Endodermal cell (in vitro differentiated cells): ENCODE measurements around the gene CTSO. TPM values are rescaled to one million over a fixed set of nuclear protein-coding genes. Genes with fewer than 3 reads are reported as not detected.

ENCODE experiments used
- DNase-seq: peaks from one replicate; pipeline ENCODE4 v3.0.0-alpha.2; 2017
- H3K27ac ChIP-seq: 2 replicates; pipeline ENCODE4 v1.5.1; 2013; ENCODE audit warnings: mild to moderate bottlenecking, low read depth, low read length, moderate library complexity
- H3K27me3 ChIP-seq: 2 replicates; pipeline ENCODE4 v1.6.1; 2013; ENCODE audit warnings: mild to moderate bottlenecking, low read length, moderate library complexity; ENCODE audit not compliant: insufficient read depth, control insufficient read depth, poor library complexity, severe bottlenecking
- H3K36me3 ChIP-seq: 2 replicates; pipeline ENCODE4 v1.7.0; 2013; ENCODE audit warnings: mild to moderate bottlenecking, low read length, moderate library complexity; ENCODE audit not compliant: control insufficient read depth, insufficient read depth
- H3K4me1 ChIP-seq: one replicate; pipeline ENCODE4 v1.7.0; 2013; ENCODE audit warnings: low read length; ENCODE audit not compliant: control insufficient read depth, insufficient read depth
- H3K4me3 ChIP-seq: 2 replicates; pipeline ENCODE4 v1.5.1; 2013; ENCODE audit warnings: mild to moderate bottlenecking, low read length, moderate library complexity
- H3K9ac ChIP-seq: 2 replicates; pipeline ENCODE4 v1.6.1; 2013; ENCODE audit warnings: mild to moderate bottlenecking, low read length, moderate library complexity; ENCODE audit not compliant: poor library complexity, severe bottlenecking; ENCODE audit errors: extremely low read depth
- H3K9me3 ChIP-seq: 2 replicates; pipeline ENCODE4 v1.6.1; 2013; ENCODE audit warnings: mild to moderate bottlenecking, low read length, moderate library complexity; ENCODE audit not compliant: control insufficient read depth
- H3K27ac Mint-ChIP-seq: 2 replicates; pipeline ENCODE4 v1.8.0; 2020; ENCODE audit warnings: mixed read lengths
- H3K27me3 Mint-ChIP-seq: 2 replicates; pipeline ENCODE4 v1.8.0; 2021; ENCODE audit warnings: mild to moderate bottlenecking, mixed read lengths; ENCODE audit not compliant: insufficient read depth
- H3K36me3 Mint-ChIP-seq: 2 replicates; pipeline ENCODE4 v1.8.0; 2020; ENCODE audit warnings: low read depth, mixed read lengths
- H3K4me1 Mint-ChIP-seq: 2 replicates; pipeline ENCODE4 v1.8.0; 2020; ENCODE audit warnings: mixed read lengths
- H3K4me3 Mint-ChIP-seq: 2 replicates; pipeline ENCODE4 v1.8.0; 2020; ENCODE audit warnings: mild to moderate bottlenecking, moderate library complexity, mixed read lengths
- H3K9me3 Mint-ChIP-seq: 2 replicates; pipeline ENCODE4 v1.8.0; 2020; ENCODE audit warnings: mild to moderate bottlenecking, mixed read lengths
- CTCF ChIP-seq: fragments of 200-600 bp; sonication (generic); conservative IDR thresholded peaks from 2 replicates; pipeline ENCODE4 v1.5.0; 2021; ENCODE audit warnings: antibody characterized with exemption, mild to moderate bottlenecking
- WGBS, 2 experiments: methylation state at CpG; one replicate each; pipeline versions ENCODE4 v1.1.5 to v1.1.7; 2013; ENCODE audit warnings: missing lambda C conversion rate in 2 of 2, mixed read lengths in 1 of 2; ENCODE audit not compliant: insufficient coverage in 1 of 2, insufficient read length in 1 of 2; 5-methylcytosine and 5-hydroxymethylcytosine counted together
- total RNA-seq, 2 donors: library from RNA; stranded (reverse); fragmentation: NEBNext Ultra II Directional in 1 of 2; extraction: Animal tissue kit (Norgen Biotek cat#: 25700) in 1 of 2; gene quantifications; 2 replicates in 1 of 2; 3 replicates in 1 of 2; pipeline ENCODE4 v1.2.1, GENCODE V29; 2021

Gene CTSO
- total RNA-seq, 2 donors from 2014 or later = 4.2 to 5.4 TPM

- no peaks in the 10 kb centered on the region for H3K9me3 Mint-ChIP-seq
Measured at GRCh38 chr4:155943605-155944291, 9.9 kb downstream of the CTSO start.

GRCh38 chr4:155941820-155942219 is 11.8 kb downstream of the CTSO start:
- TF ChIP-seq CTCF = no peak
- H3K4me1 Mint-ChIP-seq = no peaks in the 10 kb centered on the region

More at GRCh38 chr4:155943605-155944291, 9.9 kb downstream of the CTSO start:
- Histone ChIP-seq H3K4me3 (no peak overlapping the region), H3K27me3 (no peaks in the 10 kb centered on the region), H3K27ac (no peak overlapping the region), H3K4me1 (no peaks in the 10 kb centered on the region), H3K36me3 (no peaks in the 10 kb centered on the region), H3K9me3 (no peaks in the 10 kb centered on the region), H3K9ac (no peak overlapping the region)
- H3K27me3 Mint-ChIP-seq = no peaks in the 10 kb centered on the region
- no peak for TF ChIP-seq CTCF
- peaks cover 2% of the 10 kb centered on the region for H3K4me1 Mint-ChIP-seq
- H3K36me3 Mint-ChIP-seq = no peaks in the 10 kb centered on the region
- DNase-seq = no peak
- WGBS, 2 experiments = 100% methylated on average over 1 of the region's 3 CpGs
- H3K27ac Mint-ChIP-seq = no peak overlapping the region
- H3K4me3 Mint-ChIP-seq = no peak overlapping the region

GRCh38 chr4:155941085-155941790 is 12.4 kb downstream of the CTSO start:
- Mint-ChIP-seq H3K27ac (no peak overlapping the region), H3K4me3 (no peak overlapping the region), H3K36me3 (no peaks in the 10 kb centered on the region), H3K27me3 (no peaks in the 10 kb centered on the region), H3K9me3 (no peaks in the 10 kb centered on the region), H3K4me1 (no peaks in the 10 kb centered on the region)
- DNase-seq = no peak
- 91% methylated on average over 3 to 6 of the region's 6 CpGs for WGBS, 2 experiments
- no peak overlapping the region for H3K4me3 ChIP-seq
- H3K36me3 ChIP-seq = no peaks in the 10 kb centered on the region
- no peaks in the 10 kb centered on the region for H3K27me3 ChIP-seq
- TF ChIP-seq CTCF = no peak
- no peaks in the 10 kb centered on the region for H3K9me3 ChIP-seq
- H3K4me1 ChIP-seq = no peaks in the 10 kb centered on the region
- no peak overlapping the region for H3K9ac ChIP-seq
- no peak overlapping the region for H3K27ac ChIP-seq

More at GRCh38 chr4:155941820-155942219, 11.8 kb downstream of the CTSO start:
- Histone ChIP-seq H3K4me1 (no peaks in the 10 kb centered on the region), H3K27me3 (no peaks in the 10 kb centered on the region), H3K4me3 (no peak overlapping the region), H3K27ac (no peak overlapping the region), H3K9ac (no peak overlapping the region), H3K9me3 (no peaks in the 10 kb centered on the region), H3K36me3 (no peaks in the 10 kb centered on the region)
- no peak for DNase-seq
- Mint-ChIP-seq H3K36me3 (no peaks in the 10 kb centered on the region), H3K27me3 (no peaks in the 10 kb centered on the region), H3K9me3 (no peaks in the 10 kb centered on the region), H3K4me3 (no peak overlapping the region), H3K27ac (no peak overlapping the region)
- WGBS, 2 experiments = 88% methylated on average over 1 of the region's 1 CpG; no CpG with 5 or more reads in 1 of the 2 experiments
